ENCODE measurements around the gene PPP1R3E. TPM values are rescaled to one million over a fixed set of nuclear protein-coding genes. Genes with fewer than 3 reads are reported as not detected.

PPP1R3E gene
- polyA plus RNA-seq, 1 experiment, result 2.4 TPM

DNA sequence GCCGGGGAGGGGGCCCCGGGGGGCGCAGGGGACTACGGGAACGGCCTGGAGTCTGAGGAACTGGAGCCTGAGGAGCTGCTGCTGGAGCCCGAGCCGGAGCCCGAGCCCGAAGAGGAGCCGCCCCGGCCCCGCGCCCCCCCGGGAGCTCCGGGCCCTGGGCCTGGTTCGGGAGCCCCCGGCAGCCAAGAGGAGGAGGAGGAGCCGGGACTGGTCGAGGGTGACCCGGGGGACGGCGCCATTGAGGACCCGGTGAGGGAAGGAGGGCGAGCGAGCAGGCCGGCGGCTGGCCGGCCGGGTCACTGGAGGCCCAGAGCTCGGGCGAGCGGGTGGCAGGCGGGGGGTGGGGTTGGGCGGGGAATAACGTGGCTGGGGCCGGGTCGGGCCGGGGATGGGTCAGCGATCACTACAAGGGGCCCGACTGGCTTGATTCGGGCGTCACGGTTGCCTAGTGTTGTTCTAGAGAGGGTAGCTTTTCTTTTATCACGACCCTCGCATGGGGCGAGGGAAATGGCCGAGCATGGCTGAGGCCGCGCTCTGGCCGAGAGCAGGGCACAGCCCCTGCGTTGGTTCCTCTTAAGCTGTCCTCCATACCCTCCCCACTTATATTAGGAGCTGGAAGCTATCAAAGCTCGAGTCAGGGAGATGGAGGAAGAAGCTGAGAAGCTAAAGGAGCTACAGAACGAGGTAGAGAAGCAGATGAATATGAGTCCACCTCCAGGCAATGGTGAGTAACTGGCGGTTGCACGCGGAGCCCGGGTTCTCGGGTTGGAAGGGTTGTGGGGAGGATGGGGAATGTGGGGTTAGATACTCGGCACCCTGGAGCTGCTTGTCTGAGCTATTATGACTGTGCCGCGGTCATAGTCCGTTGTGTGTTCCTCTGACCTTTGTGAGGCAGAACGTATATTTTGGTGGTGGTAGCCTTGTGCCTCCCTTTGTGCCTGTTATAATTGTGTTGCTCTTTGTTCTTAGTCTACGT lies 19.2 kb upstream of the PPP1R3E start:
- TF ChIP-seq, protein P1, sequence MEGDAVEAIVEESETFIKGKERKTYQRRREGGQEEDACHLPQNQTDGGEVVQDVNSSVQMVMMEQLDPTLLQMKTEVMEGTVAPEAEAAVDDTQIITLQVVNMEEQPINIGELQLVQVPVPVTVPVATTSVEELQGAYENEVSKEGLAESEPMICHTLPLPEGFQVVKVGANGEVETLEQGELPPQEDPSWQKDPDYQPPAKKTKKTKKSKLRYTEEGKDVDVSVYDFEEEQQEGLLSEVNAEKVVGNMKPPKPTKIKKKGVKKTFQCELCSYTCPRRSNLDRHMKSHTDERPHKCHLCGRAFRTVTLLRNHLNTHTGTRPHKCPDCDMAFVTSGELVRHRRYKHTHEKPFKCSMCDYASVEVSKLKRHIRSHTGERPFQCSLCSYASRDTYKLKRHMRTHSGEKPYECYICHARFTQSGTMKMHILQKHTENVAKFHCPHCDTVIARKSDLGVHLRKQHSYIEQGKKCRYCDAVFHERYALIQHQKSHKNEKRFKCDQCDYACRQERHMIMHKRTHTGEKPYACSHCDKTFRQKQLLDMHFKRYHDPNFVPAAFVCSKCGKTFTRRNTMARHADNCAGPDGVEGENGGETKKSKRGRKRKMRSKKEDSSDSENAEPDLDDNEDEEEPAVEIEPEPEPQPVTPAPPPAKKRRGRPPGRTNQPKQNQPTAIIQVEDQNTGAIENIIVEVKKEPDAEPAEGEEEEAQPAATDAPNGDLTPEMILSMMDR (IDR thresholded peaks at IDR 0.05; ENCODE audit: low read depth, low read length), result no peak
- H3K9me3 ChIP-seq (ENCODE audit: control insufficient read depth, insufficient read depth, low read length), result no peaks in the 10 kb centered on the region
- DNase-seq (ENCODE audit: low read depth, low spot score), result no peak
- ChIA-PET POLR2A (interaction anchor here (0.6 to 3.2 kb wide), 14 partner anchors 10 to 339 kb away, joined by 3 to 54 read pairs (median 5); partner anchors contain the start of genes ACIN1, AJUBA, BCL2L2 and C14orf119), CTCF (interaction anchor here (0.6 to 8.8 kb wide), 14 partner anchors 19 to 349 kb away, joined by 3 to 138 read pairs (median 3); partner anchors contain the start of genes ACIN1, AP1G2, PPP1R3E and SLC22A17)
- peak overlapping the region; percentile 78 for H3K4me3 ChIP-seq (ENCODE audit: low read depth, low read length)
- H3K27me3 ChIP-seq (ENCODE audit: control insufficient read depth, insufficient read depth, low read length), result no peaks in the 10 kb centered on the region
- H3K27ac ChIP-seq (ENCODE audit: low read depth, low read length), result peak overlapping the region; percentile 82

DNA sequence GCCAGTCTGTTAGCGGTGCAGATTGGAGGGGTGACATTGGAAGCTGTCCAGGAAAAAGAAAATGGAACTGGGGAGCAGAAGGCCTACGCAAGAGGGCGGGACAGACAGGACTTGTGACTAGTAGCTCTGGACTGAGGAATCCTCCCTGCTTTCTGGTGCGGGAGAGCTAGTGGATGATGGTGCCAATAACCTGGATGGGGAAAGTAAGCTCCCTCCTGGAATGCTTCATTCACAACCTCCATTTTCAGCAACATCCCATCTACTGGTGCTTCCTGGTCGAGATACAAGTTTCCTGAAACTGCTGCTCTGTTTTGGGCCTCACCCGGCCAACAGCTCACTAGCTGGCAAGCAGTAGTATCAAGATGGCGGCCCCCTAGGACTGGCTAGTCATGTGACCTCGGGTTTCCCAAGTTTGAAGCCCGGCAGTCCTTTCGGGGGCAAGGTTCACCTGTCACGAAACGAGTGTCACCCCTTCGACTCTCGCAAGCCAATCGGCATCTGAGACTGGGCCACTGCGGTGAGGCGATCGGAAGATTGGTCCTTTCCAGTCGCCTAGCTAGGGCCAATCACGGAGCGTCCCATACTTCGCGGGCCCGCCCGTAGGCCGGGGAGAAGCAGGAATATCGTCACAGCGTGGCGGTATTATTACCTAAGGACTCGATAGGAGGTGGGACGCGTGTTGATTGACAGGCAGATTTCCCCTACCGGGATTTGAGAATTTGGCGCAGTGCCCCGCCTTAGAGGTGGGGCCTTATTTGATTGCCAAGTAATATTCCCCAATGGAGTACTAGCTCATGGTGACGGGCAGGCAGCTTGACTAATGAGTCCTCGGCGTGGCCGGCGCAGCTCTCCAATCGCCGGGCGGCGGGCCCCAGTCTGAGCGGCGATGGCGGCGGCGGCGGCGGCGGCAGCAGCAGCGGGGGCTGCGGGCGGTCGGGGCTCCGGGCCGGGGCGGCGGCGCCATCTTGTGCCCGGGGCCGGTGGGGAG lies 18.2 kb upstream of the PPP1R3E start, which contains the start of gene PABPN1:
Gene PABPN1 (plus strand): TSS at position 874 of the 988 bp plus-strand sequence. CDS start 13 bp downstream, at position 887.
- Histone ChIP-seq H3K27ac (ENCODE audit: low read depth, low read length) (peak within 1 kb of the TSS; percentile 93), H3K9me3 (ENCODE audit: control insufficient read depth, insufficient read depth, low read length) (no peaks in the 10 kb centered on the region), H3K4me3 (ENCODE audit: low read depth, low read length) (peak within 1 kb of the TSS; percentile 78), H3K27me3 (ENCODE audit: control insufficient read depth, insufficient read depth, low read length) (no peaks in the 10 kb centered on the region)
- DNase-seq (ENCODE audit: low read depth, low spot score), result peak; percentile 99
- TF ChIP-seq, protein P1 (IDR thresholded peaks at IDR 0.05; ENCODE audit: low read depth, low read length), result no peak
- ChIA-PET CTCF (interaction anchor here (0.6 to 8.8 kb wide), 11 partner anchors 15 to 252 kb away, joined by 3 to 138 read pairs (median 4); partner anchors contain the start of genes AP1G2, PPP1R3E and SLC22A17), POLR2A (interaction anchor here (0.6 to 3.2 kb wide), 9 partner anchors 9 to 338 kb away, joined by 3 to 54 read pairs (median 6); partner anchors contain the start of genes ACIN1, AJUBA, BCL2L2 and C14orf119)

DNA sequence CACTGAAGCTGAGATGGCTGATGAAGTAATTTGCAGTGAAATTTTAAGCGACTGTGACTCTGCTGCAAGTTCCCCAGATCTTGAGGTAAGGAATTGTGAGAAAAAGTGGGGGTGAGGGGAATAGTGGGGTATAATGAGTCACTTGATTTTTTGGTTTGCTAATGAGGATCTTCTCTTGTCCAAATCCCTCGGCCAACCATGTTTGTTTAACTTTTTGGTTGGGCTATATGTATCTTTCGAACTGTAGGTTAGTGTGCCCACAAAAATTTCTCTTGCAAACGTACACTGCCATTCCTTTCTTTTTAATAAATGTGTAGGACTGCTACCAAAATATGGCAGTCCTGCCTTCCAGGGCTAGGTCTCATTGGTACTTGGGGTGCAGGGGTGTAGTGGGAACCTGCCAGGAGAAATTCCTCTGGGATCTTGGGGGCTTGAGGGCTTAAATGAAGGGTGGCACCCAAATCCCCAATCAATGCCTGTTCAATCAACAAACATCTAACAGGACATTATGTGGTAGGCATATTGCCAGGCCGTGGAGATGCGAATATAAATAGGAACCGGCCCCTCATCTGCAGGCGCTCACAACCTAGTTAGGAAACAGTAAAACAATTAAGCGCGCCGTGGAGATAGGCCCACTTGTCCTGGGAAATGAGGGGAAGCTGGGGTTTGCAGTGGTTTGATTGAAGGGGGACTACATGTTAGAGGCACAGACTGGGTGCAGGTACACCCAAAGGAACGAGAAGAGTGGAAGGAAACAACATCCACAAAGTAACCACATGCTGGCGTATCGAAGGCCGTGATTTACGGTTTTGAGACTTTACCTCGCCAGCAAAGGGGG lies 17.3 kb upstream of the PPP1R3E start:
- Histone ChIP-seq H3K4me3 (ENCODE audit: low read depth, low read length) (no peak overlapping the region), H3K27me3 (ENCODE audit: control insufficient read depth, insufficient read depth, low read length) (no peaks in the 10 kb centered on the region), H3K27ac (ENCODE audit: low read depth, low read length) (peak overlapping the region; percentile 93), H3K9me3 (ENCODE audit: control insufficient read depth, insufficient read depth, low read length) (no peaks in the 10 kb centered on the region)
- no peak for DNase-seq (ENCODE audit: low read depth, low spot score)
- ChIA-PET POLR2A (interaction anchor here (1.0 to 3.2 kb wide), 2 partner anchors 14 to 237 kb away, joined by 3 to 54 read pairs; partner anchors contain the start of gene BCL2L2), CTCF (interaction anchor here (0.6 to 2.9 kb wide), 4 partner anchors 19 to 1112 kb away, joined by 3 to 27 read pairs (median 9); no protein-coding TSS in a partner anchor)
- TF ChIP-seq, protein P1 (IDR thresholded peaks at IDR 0.05; ENCODE audit: low read depth, low read length), result no peak

DNA sequence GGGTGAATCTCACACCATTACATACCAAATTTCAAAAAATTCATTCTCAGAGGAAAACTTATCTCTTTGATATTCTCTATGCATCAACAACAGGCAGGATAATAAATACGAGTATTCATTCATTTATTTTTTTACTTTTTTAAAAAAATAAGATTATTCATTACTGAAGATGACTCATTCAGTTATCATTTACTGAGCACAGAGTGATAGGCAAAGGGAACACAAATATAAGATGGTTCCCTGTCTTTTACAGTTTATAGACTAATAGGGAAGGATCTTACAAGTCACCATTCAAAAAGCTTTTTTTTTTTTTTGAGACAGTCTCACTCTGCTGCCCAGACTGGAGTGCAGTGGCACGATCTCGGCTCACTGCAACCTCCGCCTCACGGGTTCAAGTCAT lies 13.6 kb upstream of the PPP1R3E start:
- H3K27ac ChIP-seq (ENCODE audit: low read depth, low read length), result no peak overlapping the region

More for the DNA sequence above, 13.6 kb upstream of the PPP1R3E start:
- ChIA-PET CTCF (interaction anchor here (0.6 to 1.5 kb wide), 3 partner anchors 15 to 17 kb away, joined by 3 to 4 read pairs (median 3); no protein-coding TSS in a partner anchor), POLR2A (interaction anchor here (0.7 kb wide), 1 partner anchor 11 kb away, joined by 5 read pairs; no protein-coding TSS in a partner anchor)
- no peak overlapping the region for H3K4me3 ChIP-seq (ENCODE audit: low read depth, low read length)
- no peak for DNase-seq (ENCODE audit: low read depth, low spot score)
- H3K27me3 ChIP-seq (ENCODE audit: control insufficient read depth, insufficient read depth, low read length), result no peaks in the 10 kb centered on the region
- no peaks in the 10 kb centered on the region for H3K9me3 ChIP-seq (ENCODE audit: control insufficient read depth, insufficient read depth, low read length)
- TF ChIP-seq, protein P1 (IDR thresholded peaks at IDR 0.05; ENCODE audit: low read depth, low read length), result no peak

All from AG04450 (cell line).